GM12892 (cell line): ENCODE data around the gene NACAD.

ENCODE experiments used
- POLR2A ChIP-seq: IDR thresholded peaks from 2 replicates; pipeline ENCODE4 v1.6.1; 2011; ENCODE audit warnings: low read depth, low read length, control low read depth
- POLR2AphosphoS5 ChIP-seq: IDR thresholded peaks from 2 replicates; pipeline ENCODE4 v1.6.1; 2011; ENCODE audit warnings: low read depth, low read length, control low read depth
- TAF1 ChIP-seq: IDR thresholded peaks from 2 replicates; pipeline ENCODE4 v1.6.1; 2011; ENCODE audit warnings: low read depth, mild to moderate bottlenecking, control low read depth, low read length, borderline replicate concordance

GRCh38 chr7:45068236-45069023 is 20.3 kb downstream of the NACAD start:
- no peak for TF ChIP-seq POLR2A
- no peak for TF ChIP-seq POLR2AphosphoS5
- no peak for TF ChIP-seq TAF1
